HepG2 (cell line): ENCODE results near the gene SLC13A3. TPM values are rescaled to one million over a fixed set of nuclear protein-coding genes. Genes with fewer than 3 reads are reported as not detected.
A peak's percentile ranks its signal among the peaks of the same experiment; 100 is the strongest.

ENCODE experiments used
- BHLHE40 ChIP-seq: IDR thresholded peaks from 2 replicates; pipeline ENCODE4 v1.6.1; 2011; ENCODE audit warnings: low read length, improper control_type of control experiment
- CCAR2 ChIP-seq: fragments of 200-400 bp; formaldehyde crosslinking; optimal IDR thresholded peaks from 2 replicates; pipeline ENCODE3; 2018; ENCODE audit warnings: low read depth, mild to moderate bottlenecking, low read length, moderate library complexity
- CHCHD3 ChIP-seq: sonication (generic); formaldehyde crosslinking; IDR thresholded peaks from 2 replicates; pipeline ENCODE4 v1.8.0; 2022; ENCODE audit warnings: mild to moderate bottlenecking, missing genetic modification reagents, moderate library complexity
- GLI4 ChIP-seq: sonication (generic); formaldehyde crosslinking; IDR thresholded peaks from 2 replicates; pipeline ENCODE4 v1.5.1; 2020; ENCODE audit warnings: missing genetic modification reagents, mild to moderate bottlenecking, moderate library complexity, borderline replicate concordance
- HES4 ChIP-seq: sonication (generic); formaldehyde crosslinking; IDR thresholded peaks from 2 replicates; pipeline ENCODE4 v1.9.0; 2021; ENCODE audit warnings: mild to moderate bottlenecking, missing genetic modification reagents, borderline replicate concordance
- JUN ChIP-seq: sonication (generic); formaldehyde crosslinking; IDR thresholded peaks from 2 replicates; pipeline ENCODE4 v1.4.0; 2020; ENCODE audit warnings: mild to moderate bottlenecking, missing genetic modification reagents
- KDM1A ChIP-seq: IDR thresholded peaks from 2 replicates; pipeline ENCODE4 v1.6.1; 2016; ENCODE audit warnings: missing compliant biosample characterization
- RBM22 ChIP-seq: fragments of 200-400 bp; formaldehyde crosslinking; optimal IDR thresholded peaks from 2 replicates; pipeline ENCODE3; 2017; ENCODE audit warnings: mild to moderate bottlenecking, low read length, moderate library complexity
- SMARCC2 ChIP-seq: fragments of 450-650 bp; IDR thresholded peaks from 2 replicates; pipeline ENCODE4 v1.6.1; 2017; ENCODE audit warnings: antibody characterized with exemption, mild to moderate bottlenecking
- TP53 ChIP-seq: sonication (generic); formaldehyde crosslinking; conservative IDR thresholded peaks from 2 replicates; pipeline ENCODE4 v1.4.0; 2020; ENCODE audit warnings: missing genetic modification reagents
- YEATS2 ChIP-seq: sonication (generic); formaldehyde crosslinking; IDR thresholded peaks from 2 replicates; pipeline ENCODE4 v1.4.0; 2020; ENCODE audit warnings: missing genetic modification reagents, borderline replicate concordance
- ZNF766 ChIP-seq: sonication (generic); formaldehyde crosslinking; IDR thresholded peaks from 2 replicates; pipeline ENCODE4 v1.5.0; 2020; ENCODE audit warnings: missing genetic modification reagents, borderline replicate concordance
- polyA plus RNA-seq, 8 experiments: library from polyadenylated mRNA; depleted of rRNA in 3 of 8; stranded (reverse) in 7 of 8; unstranded in 1 of 8; fragments of >200 nt; fragmentation: Illumina TruSeq in 4 of 8; extraction: Trizol in 4 of 8; gene quantifications; 2 replicates each; pipeline versions ENCODE4 v1.2.1 to v1.2.3, GENCODE V29; 2011 to 2016; ENCODE audit warnings: low read depth in 4 of 8, missing spikeins in 1 of 8, mixed read lengths in 1 of 8; ENCODE audit not compliant: insufficient read depth in 1 of 8
- total RNA-seq, 5 experiments: library from RNA; depleted of rRNA; stranded (reverse); fragments of >200 nt; fragmentation: Illumina TruSeq; extraction: Trizol; gene quantifications; 2 replicates each; pipeline ENCODE4 v1.2.3, GENCODE V29; 2016; ENCODE audit warnings: low read depth in 1 of 5
- TF ChIP-seq, protein P1 (sequence below): IDR thresholded peaks from 2 replicates; pipeline ENCODE4 v1.6.1; 2012; ENCODE audit warnings: low read length, improper control_type of control experiment
- TF ChIP-seq, protein P2 (sequence below): sonication (generic); formaldehyde crosslinking; IDR thresholded peaks from 2 replicates; pipeline ENCODE4 v1.8.1; 2023; ENCODE audit warnings: missing genetic modification reagents, inconsistent platforms, borderline replicate concordance
- TF ChIP-seq, protein P3 (sequence below): sonication (generic); formaldehyde crosslinking; conservative IDR thresholded peaks from 2 replicates; pipeline ENCODE4 v1.8.1; 2023; ENCODE audit warnings: missing genetic modification reagents
- TF ChIP-seq, protein P4 (sequence below): sonication (generic); formaldehyde crosslinking; IDR thresholded peaks from 2 replicates; pipeline ENCODE4 v1.5.1; 2020; ENCODE audit warnings: missing genetic modification reagents, mild to moderate bottlenecking, borderline replicate concordance
- TF ChIP-seq, protein P5 (sequence below): sonication (generic); formaldehyde crosslinking; conservative IDR thresholded peaks from 2 replicates; pipeline ENCODE4 v1.4.0; 2020; ENCODE audit warnings: missing genetic modification reagents

The SLC13A3 gene
- total and polyA plus RNA-seq, 2 of the 13 experiments (the other 11 are each of a cell fraction or from before 2014, with no cell fraction given) = 66.5 to 76.0 TPM

DNA sequence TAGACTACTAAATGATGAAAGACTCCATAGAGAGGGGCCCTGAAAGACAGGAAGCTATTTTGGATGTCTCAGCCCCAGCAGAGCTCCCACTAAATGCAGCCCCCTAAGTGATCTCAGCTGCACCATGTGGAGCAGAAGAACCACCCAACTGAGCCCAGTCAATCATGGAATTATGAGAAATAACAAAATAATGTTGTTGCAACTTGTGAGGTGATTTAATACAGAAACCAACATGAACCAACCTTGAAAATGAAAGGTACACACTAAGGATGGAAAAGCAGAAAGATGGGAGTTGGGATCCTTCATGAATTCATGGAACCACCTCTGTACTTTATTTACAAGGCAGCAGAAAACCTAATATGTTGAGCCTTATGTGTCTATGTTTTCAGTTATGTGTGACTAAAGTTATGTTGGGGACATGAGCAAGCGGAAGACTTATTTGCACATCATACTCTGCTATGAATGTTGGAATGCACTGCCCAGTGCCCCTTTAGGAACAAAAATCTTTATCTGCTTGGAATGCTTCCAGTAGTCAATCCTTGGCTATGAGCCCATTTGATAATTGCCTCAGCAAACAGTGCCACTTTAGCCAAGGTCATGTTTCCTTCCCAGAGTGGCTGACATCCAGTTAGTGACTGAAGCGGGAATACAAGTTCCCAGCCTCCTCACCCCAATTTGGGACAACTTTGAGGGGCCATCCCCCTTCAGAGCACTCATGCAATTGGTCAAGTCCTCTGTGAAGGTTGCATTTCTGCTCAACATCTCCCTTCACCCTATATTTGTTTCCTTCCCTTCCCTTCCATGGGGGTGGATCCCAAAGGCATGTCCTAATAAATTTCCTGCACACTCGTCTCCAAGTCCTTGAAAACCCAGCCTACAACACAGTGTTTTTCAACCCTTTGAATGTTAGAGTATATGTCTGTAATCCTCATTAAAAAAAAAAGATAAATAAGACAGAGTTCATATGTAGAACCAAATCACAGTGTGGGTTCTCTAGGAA, 19.6 kb upstream of the SLC13A3 start (continued):
- TF ChIP-seq, protein P1, sequence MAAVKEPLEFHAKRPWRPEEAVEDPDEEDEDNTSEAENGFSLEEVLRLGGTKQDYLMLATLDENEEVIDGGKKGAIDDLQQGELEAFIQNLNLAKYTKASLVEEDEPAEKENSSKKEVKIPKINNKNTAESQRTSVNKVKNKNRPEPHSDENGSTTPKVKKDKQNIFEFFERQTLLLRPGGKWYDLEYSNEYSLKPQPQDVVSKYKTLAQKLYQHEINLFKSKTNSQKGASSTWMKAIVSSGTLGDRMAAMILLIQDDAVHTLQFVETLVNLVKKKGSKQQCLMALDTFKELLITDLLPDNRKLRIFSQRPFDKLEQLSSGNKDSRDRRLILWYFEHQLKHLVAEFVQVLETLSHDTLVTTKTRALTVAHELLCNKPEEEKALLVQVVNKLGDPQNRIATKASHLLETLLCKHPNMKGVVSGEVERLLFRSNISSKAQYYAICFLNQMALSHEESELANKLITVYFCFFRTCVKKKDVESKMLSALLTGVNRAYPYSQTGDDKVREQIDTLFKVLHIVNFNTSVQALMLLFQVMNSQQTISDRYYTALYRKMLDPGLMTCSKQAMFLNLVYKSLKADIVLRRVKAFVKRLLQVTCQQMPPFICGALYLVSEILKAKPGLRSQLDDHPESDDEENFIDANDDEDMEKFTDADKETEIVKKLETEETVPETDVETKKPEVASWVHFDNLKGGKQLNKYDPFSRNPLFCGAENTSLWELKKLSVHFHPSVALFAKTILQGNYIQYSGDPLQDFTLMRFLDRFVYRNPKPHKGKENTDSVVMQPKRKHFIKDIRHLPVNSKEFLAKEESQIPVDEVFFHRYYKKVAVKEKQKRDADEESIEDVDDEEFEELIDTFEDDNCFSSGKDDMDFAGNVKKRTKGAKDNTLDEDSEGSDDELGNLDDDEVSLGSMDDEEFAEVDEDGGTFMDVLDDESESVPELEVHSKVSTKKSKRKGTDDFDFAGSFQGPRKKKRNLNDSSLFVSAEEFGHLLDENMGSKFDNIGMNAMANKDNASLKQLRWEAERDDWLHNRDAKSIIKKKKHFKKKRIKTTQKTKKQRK = no peak
- TF ChIP-seq, protein P2, sequence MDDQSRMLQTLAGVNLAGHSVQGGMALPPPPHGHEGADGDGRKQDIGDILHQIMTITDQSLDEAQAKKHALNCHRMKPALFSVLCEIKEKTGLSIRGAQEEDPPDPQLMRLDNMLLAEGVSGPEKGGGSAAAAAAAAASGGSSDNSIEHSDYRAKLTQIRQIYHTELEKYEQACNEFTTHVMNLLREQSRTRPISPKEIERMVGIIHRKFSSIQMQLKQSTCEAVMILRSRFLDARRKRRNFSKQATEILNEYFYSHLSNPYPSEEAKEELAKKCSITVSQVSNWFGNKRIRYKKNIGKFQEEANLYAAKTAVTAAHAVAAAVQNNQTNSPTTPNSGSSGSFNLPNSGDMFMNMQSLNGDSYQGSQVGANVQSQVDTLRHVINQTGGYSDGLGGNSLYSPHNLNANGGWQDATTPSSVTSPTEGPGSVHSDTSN (CRISPR knock-in tag) = no peak
- TF ChIP-seq, protein P3, sequence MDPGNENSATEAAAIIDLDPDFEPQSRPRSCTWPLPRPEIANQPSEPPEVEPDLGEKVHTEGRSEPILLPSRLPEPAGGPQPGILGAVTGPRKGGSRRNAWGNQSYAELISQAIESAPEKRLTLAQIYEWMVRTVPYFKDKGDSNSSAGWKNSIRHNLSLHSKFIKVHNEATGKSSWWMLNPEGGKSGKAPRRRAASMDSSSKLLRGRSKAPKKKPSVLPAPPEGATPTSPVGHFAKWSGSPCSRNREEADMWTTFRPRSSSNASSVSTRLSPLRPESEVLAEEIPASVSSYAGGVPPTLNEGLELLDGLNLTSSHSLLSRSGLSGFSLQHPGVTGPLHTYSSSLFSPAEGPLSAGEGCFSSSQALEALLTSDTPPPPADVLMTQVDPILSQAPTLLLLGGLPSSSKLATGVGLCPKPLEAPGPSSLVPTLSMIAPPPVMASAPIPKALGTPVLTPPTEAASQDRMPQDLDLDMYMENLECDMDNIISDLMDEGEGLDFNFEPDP = no peak; the same call in 1 of the 2 replicates
- no peak for TF ChIP-seq CCAR2
- TF ChIP-seq TP53 (CRISPR knock-in tag) = peak; percentile 77; the same call in 1 of the 2 replicates
- TF ChIP-seq JUN (CRISPR knock-in tag) = no peak
- TF ChIP-seq HES4 = no peak
- TF ChIP-seq, protein P4, sequence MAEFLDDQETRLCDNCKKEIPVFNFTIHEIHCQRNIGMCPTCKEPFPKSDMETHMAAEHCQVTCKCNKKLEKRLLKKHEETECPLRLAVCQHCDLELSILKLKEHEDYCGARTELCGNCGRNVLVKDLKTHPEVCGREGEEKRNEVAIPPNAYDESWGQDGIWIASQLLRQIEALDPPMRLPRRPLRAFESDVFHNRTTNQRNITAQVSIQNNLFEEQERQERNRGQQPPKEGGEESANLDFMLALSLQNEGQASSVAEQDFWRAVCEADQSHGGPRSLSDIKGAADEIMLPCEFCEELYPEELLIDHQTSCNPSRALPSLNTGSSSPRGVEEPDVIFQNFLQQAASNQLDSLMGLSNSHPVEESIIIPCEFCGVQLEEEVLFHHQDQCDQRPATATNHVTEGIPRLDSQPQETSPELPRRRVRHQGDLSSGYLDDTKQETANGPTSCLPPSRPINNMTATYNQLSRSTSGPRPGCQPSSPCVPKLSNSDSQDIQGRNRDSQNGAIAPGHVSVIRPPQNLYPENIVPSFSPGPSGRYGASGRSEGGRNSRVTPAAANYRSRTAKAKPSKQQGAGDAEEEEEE (CRISPR knock-in tag) = no peak
- TF ChIP-seq, protein P5, sequence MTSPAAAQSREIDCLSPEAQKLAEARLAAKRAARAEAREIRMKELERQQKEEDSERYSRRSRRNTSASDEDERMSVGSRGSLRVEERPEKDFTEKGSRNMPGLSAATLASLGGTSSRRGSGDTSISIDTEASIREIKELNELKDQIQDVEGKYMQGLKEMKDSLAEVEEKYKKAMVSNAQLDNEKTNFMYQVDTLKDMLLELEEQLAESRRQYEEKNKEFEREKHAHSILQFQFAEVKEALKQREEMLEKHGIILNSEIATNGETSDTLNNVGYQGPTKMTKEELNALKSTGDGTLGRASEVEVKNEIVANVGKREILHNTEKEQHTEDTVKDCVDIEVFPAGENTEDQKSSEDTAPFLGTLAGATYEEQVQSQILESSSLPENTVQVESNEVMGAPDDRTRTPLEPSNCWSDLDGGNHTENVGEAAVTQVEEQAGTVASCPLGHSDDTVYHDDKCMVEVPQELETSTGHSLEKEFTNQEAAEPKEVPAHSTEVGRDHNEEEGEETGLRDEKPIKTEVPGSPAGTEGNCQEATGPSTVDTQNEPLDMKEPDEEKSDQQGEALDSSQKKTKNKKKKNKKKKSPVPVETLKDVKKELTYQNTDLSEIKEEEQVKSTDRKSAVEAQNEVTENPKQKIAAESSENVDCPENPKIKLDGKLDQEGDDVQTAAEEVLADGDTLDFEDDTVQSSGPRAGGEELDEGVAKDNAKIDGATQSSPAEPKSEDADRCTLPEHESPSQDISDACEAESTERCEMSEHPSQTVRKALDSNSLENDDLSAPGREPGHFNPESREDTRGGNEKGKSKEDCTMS (CRISPR knock-in tag) = no peak; the same call in 1 of the 2 replicates
- TF ChIP-seq BHLHE40 = no peak
- TF ChIP-seq CHCHD3 (CRISPR knock-in tag) = no peak
- TF ChIP-seq SMARCC2 = no peak; the same call in 1 of the 2 replicates
- TF ChIP-seq ZNF766 (CRISPR knock-in tag) = peak; percentile 19; the same call in 1 of the 2 replicates
- peak; percentile 22; the same call in 1 of the 2 replicates for TF ChIP-seq KDM1A
- TF ChIP-seq YEATS2 (CRISPR knock-in tag) = peak; percentile 44; the same call in 1 of the 2 replicates
- TF ChIP-seq GLI4 (CRISPR knock-in tag) = peak; percentile 6; the same call in 1 of the 2 replicates
- TF ChIP-seq RBM22 = no peak
